ENCODE data around the gene LAMA2.

The LAMA2 gene

GRCh38 chr6:129493354-129493902, 610.5 kb downstream of the LAMA2 start:
- no peak for DNase-seq (ENCODE audit: low read depth)

GRCh38 chr6:129494099-129494498, 611.2 kb downstream of the LAMA2 start:
- DNase-seq (ENCODE audit: low read depth) = no peak

GRCh38 chr6:129494586-129494985, 611.6 kb downstream of the LAMA2 start:
- DNase-seq (ENCODE audit: low read depth) = no peak

- DNase-seq (ENCODE audit: low read depth) = no peak
Observed at GRCh38 chr6:129495652-129496051, 612.7 kb downstream of the LAMA2 start.

- DNase-seq (ENCODE audit: low read depth) = no peak
Observed at GRCh38 chr6:129497481-129498441, 614.8 kb downstream of the LAMA2 start.

GRCh38 chr6:129498541-129498940, 615.6 kb downstream of the LAMA2 start:
- DNase-seq (ENCODE audit: low read depth) = no peak

- no peak for DNase-seq (ENCODE audit: low read depth)
Observed at GRCh38 chr6:129498950-129499842, 616.3 kb downstream of the LAMA2 start.

- no peak for DNase-seq (ENCODE audit: low read depth)
Observed at GRCh38 chr6:129499843-129500219, 616.9 kb downstream of the LAMA2 start.

GRCh38 chr6:129500958-129501739, 618.2 kb downstream of the LAMA2 start:
- no peak for DNase-seq (ENCODE audit: low read depth)

- DNase-seq (ENCODE audit: low read depth) = no peak
Observed at GRCh38 chr6:129501740-129502660, 619.1 kb downstream of the LAMA2 start.

GRCh38 chr6:129504456-129504855, 621.5 kb downstream of the LAMA2 start:
- DNase-seq (ENCODE audit: low read depth) = no peak

GRCh38 chr6:129507059-129507807, 624.3 kb downstream of the LAMA2 start:
- DNase-seq (ENCODE audit: low read depth) = no peak

GRCh38 chr6:129507846-129508245, 624.9 kb downstream of the LAMA2 start:
- no peak for DNase-seq (ENCODE audit: low read depth)

- no peak for DNase-seq (ENCODE audit: low read depth)
Observed at GRCh38 chr6:129508477-129509145, 625.7 kb downstream of the LAMA2 start.

GRCh38 chr6:129510950-129511349, 628.0 kb downstream of the LAMA2 start:
- DNase-seq (ENCODE audit: low read depth) = no peak

GRCh38 chr6:129513471-129513870, 630.5 kb downstream of the LAMA2 start:
- DNase-seq (ENCODE audit: low read depth) = no peak

- DNase-seq (ENCODE audit: low read depth) = no peak
Observed at GRCh38 chr6:129515004-129515403, 632.1 kb downstream of the LAMA2 start.

GRCh38 chr6:129516005-129516404, 633.1 kb downstream of the LAMA2 start:
- DNase-seq (ENCODE audit: low read depth) = no peak

GRCh38 chr6:129516787-129517186, 633.8 kb downstream of the LAMA2 start:
- no peak for DNase-seq (ENCODE audit: low read depth)

Measured in activated T-helper 1 cell treated with Interleukin-2 at 50 U/mL for 16 hours (primary cell).